Chondrocyte (in vitro differentiated cells): ENCODE data around the gene CD24. TPM values are rescaled to one million over a fixed set of nuclear protein-coding genes. Genes with fewer than 3 reads are reported as not detected.

Experiments used
- DNase-seq: peaks from one replicate; pipeline ENCODE4 v3.0.0; 2021; ENCODE audit warnings: mixed read lengths, low spot score
- H3K27ac Mint-ChIP-seq: one replicate; pipeline ENCODE4 v1.8.0; 2021; ENCODE audit warnings: mild to moderate bottlenecking, moderate library complexity, mixed read lengths; ENCODE audit not compliant: unreplicated experiment
- H3K27me3 Mint-ChIP-seq: 2 replicates; pipeline ENCODE4 v1.8.0; 2021; ENCODE audit warnings: low read depth, mixed read lengths
- H3K36me3 Mint-ChIP-seq: 2 replicates; pipeline ENCODE4 v1.8.0; 2021; ENCODE audit warnings: low read depth, mixed read lengths
- H3K4me1 Mint-ChIP-seq: 2 replicates; pipeline ENCODE4 v1.8.0; 2021; ENCODE audit warnings: low read depth, mild to moderate bottlenecking, mixed read lengths
- H3K4me3 Mint-ChIP-seq: one replicate; pipeline ENCODE4 v1.8.0; 2021; ENCODE audit warnings: mild to moderate bottlenecking, moderate library complexity, mixed read lengths; ENCODE audit not compliant: unreplicated experiment
- H3K9me3 Mint-ChIP-seq: 2 replicates; pipeline ENCODE4 v1.8.0; 2021; ENCODE audit warnings: low read depth, mixed read lengths
- total RNA-seq: library from RNA; stranded (reverse); gene quantifications from 3 replicates; pipeline ENCODE4 v1.2.1, GENCODE V29; 2021
- TF ChIP-seq, protein P1 (sequence below): fragments of 200-600 bp; sonication (generic); IDR thresholded peaks from 2 replicates; pipeline ENCODE4 v1.5.0; 2021; ENCODE audit warnings: antibody characterized with exemption, mild to moderate bottlenecking, moderate library complexity

Gene CD24
- total RNA-seq, 1 donor from 2014 or later: 2.8 TPM

DNA sequence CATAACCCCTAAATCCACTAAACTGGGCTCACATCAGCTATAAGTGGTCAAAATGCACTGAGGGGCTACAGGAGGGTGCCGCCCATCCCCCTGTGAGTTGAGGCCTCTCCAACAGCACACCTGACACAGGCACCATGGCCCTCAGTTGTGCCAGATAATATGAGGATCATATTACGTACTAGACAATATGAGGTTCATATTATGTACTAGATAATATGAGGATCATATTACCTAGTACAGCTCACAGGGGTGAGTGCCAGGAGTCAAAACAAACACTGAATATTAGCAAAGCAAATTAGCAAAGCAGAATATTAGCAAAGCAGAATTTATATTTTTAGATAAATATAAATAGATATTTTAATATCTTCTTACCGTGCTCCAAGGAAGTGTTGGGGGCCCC, 35.3 kb downstream of the CD24 start:
- Mint-ChIP-seq H3K4me1 (no peaks in the 10 kb centered on the region), H3K4me3 (no peak overlapping the region), H3K36me3 (no peaks in the 10 kb centered on the region), H3K9me3 (no peaks in the 10 kb centered on the region), H3K27me3 (peaks cover 38% of the 10 kb centered on the region), H3K27ac (no peak overlapping the region)
- TF ChIP-seq, protein P1, sequence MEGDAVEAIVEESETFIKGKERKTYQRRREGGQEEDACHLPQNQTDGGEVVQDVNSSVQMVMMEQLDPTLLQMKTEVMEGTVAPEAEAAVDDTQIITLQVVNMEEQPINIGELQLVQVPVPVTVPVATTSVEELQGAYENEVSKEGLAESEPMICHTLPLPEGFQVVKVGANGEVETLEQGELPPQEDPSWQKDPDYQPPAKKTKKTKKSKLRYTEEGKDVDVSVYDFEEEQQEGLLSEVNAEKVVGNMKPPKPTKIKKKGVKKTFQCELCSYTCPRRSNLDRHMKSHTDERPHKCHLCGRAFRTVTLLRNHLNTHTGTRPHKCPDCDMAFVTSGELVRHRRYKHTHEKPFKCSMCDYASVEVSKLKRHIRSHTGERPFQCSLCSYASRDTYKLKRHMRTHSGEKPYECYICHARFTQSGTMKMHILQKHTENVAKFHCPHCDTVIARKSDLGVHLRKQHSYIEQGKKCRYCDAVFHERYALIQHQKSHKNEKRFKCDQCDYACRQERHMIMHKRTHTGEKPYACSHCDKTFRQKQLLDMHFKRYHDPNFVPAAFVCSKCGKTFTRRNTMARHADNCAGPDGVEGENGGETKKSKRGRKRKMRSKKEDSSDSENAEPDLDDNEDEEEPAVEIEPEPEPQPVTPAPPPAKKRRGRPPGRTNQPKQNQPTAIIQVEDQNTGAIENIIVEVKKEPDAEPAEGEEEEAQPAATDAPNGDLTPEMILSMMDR: no peak
- DNase-seq: no peak

DNA sequence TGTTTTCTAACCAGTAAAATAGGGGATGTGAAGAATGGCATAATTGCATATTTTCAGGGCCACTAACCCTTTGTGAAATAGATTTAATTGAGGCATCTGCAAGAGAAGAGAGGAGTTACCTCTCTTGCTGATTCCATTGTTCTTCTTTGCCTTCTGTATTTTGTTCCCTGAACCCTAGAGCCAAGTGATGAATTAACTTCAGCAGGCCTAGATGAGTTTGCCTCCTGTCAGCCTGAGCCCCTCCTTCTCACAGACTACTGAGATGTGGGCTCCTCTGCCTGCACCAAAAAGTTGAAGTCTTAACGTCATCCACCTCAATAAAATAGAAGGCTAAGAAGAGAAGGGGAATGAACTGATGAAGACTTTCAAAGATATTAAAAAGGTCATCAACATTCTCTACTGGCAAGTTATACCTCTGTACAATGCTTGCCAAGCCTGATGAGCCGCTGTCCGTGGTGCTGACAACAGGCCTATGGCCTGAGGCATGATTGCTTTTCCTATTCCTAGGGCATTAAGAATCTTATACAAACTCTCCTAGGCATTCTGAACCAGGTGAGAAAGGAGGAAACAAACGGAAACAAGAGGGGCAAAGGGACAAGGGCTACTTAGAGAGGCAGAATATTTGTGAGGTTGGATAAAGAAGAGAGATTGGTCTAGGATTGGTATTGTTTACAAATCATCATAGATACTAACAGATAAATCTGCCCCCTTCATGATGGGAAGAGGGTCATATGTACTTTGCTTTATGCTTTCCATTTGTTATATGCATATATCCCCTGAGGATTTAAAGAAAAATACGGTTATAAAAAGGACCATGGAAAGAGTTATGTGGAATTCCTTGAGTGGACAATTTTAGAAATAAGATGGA, 46.8 kb downstream of the CD24 start:
- TF ChIP-seq, protein P1: no peak
- DNase-seq: no peak

DNA sequence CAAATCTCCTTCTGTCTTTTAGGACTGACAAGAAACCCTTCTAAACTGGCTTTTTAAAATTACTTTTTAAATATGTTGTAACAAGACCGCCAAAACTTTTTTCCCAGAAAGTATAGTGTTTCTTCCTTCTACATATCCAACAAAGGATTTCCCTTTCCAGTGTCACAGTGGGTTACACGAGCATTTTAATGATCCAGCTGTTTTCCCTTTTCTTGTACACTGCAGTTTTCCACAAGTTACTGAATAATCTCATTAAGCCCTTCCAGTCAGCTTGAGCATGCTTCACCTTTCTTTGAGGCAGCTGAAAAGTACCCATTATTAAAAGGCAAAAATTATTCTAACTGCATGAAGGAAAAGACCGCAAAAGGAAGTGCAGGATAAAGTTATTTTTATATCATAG, 48.6 kb downstream of the CD24 start:
- no peaks in the 10 kb centered on the region for H3K9me3 Mint-ChIP-seq
- peaks cover 26% of the 10 kb centered on the region for H3K27me3 Mint-ChIP-seq
- no peak overlapping the region for H3K27ac Mint-ChIP-seq
- H3K4me3 Mint-ChIP-seq: no peak overlapping the region
- H3K4me1 Mint-ChIP-seq: no peaks in the 10 kb centered on the region
- DNase-seq: no peak
- H3K36me3 Mint-ChIP-seq: peaks cover 1% of the 10 kb centered on the region
- TF ChIP-seq, protein P1: no peak

More for the DNA sequence above, 46.8 kb downstream of the CD24 start:
- Mint-ChIP-seq H3K9me3 (no peaks in the 10 kb centered on the region), H3K4me1 (no peaks in the 10 kb centered on the region), H3K36me3 (peaks cover 1% of the 10 kb centered on the region), H3K27ac (no peak overlapping the region), H3K27me3 (peaks cover 32% of the 10 kb centered on the region), H3K4me3 (no peak overlapping the region)

DNA sequence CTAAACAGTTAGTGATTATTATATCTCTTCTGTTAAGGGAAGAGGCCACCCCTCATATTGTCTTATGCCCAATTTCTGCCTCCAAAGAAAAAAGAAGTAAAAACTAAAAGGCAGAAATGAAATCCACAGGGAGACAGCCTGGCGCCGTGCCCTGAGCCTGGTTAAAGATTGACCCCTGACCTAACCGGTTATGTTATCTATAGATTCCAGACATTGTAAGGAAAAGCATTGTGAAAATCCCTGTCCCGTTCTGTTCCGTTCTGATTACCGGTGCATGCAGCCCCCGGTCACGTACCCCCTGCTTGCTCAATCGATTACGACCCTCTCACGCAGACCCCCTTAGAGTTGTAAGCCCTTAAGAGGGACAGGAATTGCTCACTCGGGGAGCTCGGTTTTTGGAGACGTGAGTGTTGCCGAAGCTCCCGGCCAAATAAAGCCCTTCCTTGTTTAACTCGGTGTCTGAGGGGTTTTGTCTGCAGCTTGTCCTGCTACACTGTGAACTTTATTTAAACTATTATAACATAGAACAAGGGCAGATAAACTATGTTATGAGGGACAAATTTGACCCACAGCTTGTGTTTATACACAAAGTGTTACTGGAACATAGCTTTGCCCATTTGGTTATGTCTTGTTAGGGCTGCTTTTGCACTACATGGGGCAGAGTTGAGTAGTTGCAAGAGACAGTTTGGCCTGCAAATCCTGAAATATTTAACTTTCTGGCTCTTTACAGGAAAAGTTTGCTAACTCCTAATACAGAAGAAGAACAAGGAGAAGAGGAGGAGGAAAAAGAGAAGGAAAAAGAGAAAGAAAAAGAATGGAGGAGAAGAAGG, 49.6 kb downstream of the CD24 start:
- TF ChIP-seq, protein P1: no peak
- Mint-ChIP-seq H3K36me3 (peaks cover 1% of the 10 kb centered on the region), H3K4me3 (no peak overlapping the region), H3K27me3 (peaks cover 26% of the 10 kb centered on the region), H3K9me3 (no peaks in the 10 kb centered on the region), H3K4me1 (no peaks in the 10 kb centered on the region), H3K27ac (no peak overlapping the region)
- DNase-seq: no peak

DNA sequence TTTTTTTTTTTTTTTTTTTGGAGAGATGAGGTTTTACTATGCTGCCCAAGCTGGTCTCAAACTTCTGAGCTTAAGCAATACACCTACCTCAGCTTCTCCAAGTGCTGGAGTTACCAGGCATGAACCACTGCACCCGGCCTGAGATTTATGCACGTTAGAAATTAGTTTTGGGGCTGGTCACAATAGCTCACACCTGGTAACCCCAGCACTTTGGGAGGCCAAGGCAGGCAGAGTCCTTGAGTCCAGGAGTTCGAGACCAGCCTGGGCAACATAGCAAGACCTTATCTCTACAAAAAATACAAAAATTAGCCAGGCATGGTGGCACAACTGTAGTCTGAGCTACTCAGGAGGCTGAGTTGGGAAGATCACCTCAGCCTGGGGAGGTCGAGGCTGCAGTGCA, 51.9 kb downstream of the CD24 start:
- TF ChIP-seq, protein P1: no peak
- Mint-ChIP-seq H3K4me3 (no peak overlapping the region), H3K9me3 (no peaks in the 10 kb centered on the region), H3K27me3 (peaks cover 37% of the 10 kb centered on the region), H3K4me1 (no peaks in the 10 kb centered on the region), H3K27ac (no peak overlapping the region), H3K36me3 (peaks cover 1% of the 10 kb centered on the region)
- no peak for DNase-seq
